K562 (cell line): Measurements from ENCODE around the gene RREB1. TPM values are rescaled to one million over a fixed set of nuclear protein-coding genes. Genes with fewer than 3 reads are reported as not detected.
A peak's percentile ranks its signal among the peaks of the same experiment; 100 is the strongest.

Experiments used
- ASH1L ChIP-seq: fragments of 450-650 bp; IDR thresholded peaks from 2 replicates; pipeline ENCODE4 v1.6.1; 2018; ENCODE audit warnings: borderline replicate concordance, mild to moderate bottlenecking, low read depth; ENCODE audit not compliant: partially characterized antibody
- DMBX1 ChIP-seq: fragments of 250-450 bp; sonication (Bioruptor Pico); IDR thresholded peaks from 2 replicates; pipeline ENCODE4 v1.8.0; 2022; ENCODE audit warnings: inconsistent platforms, mild to moderate bottlenecking, moderate library complexity, borderline replicate concordance
- E2F4 ChIP-seq: sonication (generic); formaldehyde crosslinking; IDR thresholded peaks from 2 replicates; pipeline ENCODE4 v1.8.0; 2022; ENCODE audit warnings: mild to moderate bottlenecking, low read depth, missing genetic modification reagents
- NR2C1 ChIP-seq, 2 experiments: fragments of 450-650 bp; IDR thresholded peaks; 2 replicates each; pipeline ENCODE4 v1.6.1; 2017; ENCODE audit warnings: mild to moderate bottlenecking in 2 of 2, antibody characterized with exemption in 1 of 2, inconsistent platforms in 1 of 2, missing compliant biosample characterization in 1 of 2, missing genetic modification characterization in 1 of 2
- SMAD2 ChIP-seq: fragments of 150-350 bp; IDR thresholded peaks from 2 replicates; pipeline ENCODE4 v1.6.1; 2014; ENCODE audit warnings: low read depth, mild to moderate bottlenecking, low read length
- SMARCC2 ChIP-seq: fragments of 450-650 bp; IDR thresholded peaks from 2 replicates; pipeline ENCODE4 v1.6.1; 2017; ENCODE audit warnings: antibody characterized with exemption, moderate library complexity, mild to moderate bottlenecking, low read depth
- TSHZ1 ChIP-seq: fragments of 250-450 bp; sonication (Bioruptor Pico); IDR thresholded peaks from 2 replicates; pipeline ENCODE4 v1.4.0; 2020; ENCODE audit warnings: mild to moderate bottlenecking, moderate library complexity
- ZNF12 ChIP-seq: sonication (generic); formaldehyde crosslinking; IDR thresholded peaks from 2 replicates; pipeline ENCODE4 v1.4.0; 2020; ENCODE audit warnings: mild to moderate bottlenecking, missing genetic modification reagents
- ZNF24 ChIP-seq: fragments of 450-650 bp; IDR thresholded peaks from 2 replicates; pipeline ENCODE4 v1.6.1; 2016
- ZNF592 ChIP-seq: fragments of 450-650 bp; IDR thresholded peaks from 2 replicates; pipeline ENCODE4 v1.6.1; 2017; ENCODE audit warnings: antibody characterized with exemption, mild to moderate bottlenecking
- polyA plus RNA-seq, 8 experiments: library from polyadenylated mRNA; depleted of rRNA in 4 of 8; stranded (reverse) in 5 of 8; unstranded in 3 of 8; fragments of >200 nt; fragmentation: Nextera tagmentation in 2 of 8; fragmentation: Illumina TruSeq in 1 of 8; extraction: Ambion mirVana in 2 of 8; extraction: Trizol in 1 of 8; gene quantifications; 2 replicates each; pipeline versions ENCODE4 v1.2.1 to v1.2.3, GENCODE V29; 2011 to 2014; ENCODE audit warnings: inconsistent platforms in 1 of 8, missing spikeins in 1 of 8
- total RNA-seq, 7 experiments: library from RNA; depleted of rRNA in 6 of 7; stranded (reverse); fragments of >200 nt in 6 of 7; fragmentation: Illumina TruSeq in 2 of 7; extraction: Trizol in 2 of 7; gene quantifications; 2 replicates each; pipeline versions ENCODE4 v1.2.1 to v1.2.3, GENCODE V29; 2011 to 2021; ENCODE audit warnings: low replicate concordance in 1 of 7
- TF ChIP-seq, protein P1 (sequence below): fragments of 250-450 bp; sonication (Bioruptor Pico); IDR thresholded peaks from 2 replicates; pipeline ENCODE4 v1.4.0; 2020; ENCODE audit warnings: mild to moderate bottlenecking
- TF ChIP-seq, protein P2 (sequence below): sonication (generic); formaldehyde crosslinking; IDR thresholded peaks from 2 replicates; pipeline ENCODE4 v1.8.1; 2023; ENCODE audit warnings: mild to moderate bottlenecking, missing genetic modification reagents

The RREB1 gene
- total and polyA plus RNA-seq, 9 of the 15 experiments (the other 6 are each of a cell fraction or from before 2014, with no cell fraction given) = 3.3 to 64.2 (median 19.3) TPM

DNA sequence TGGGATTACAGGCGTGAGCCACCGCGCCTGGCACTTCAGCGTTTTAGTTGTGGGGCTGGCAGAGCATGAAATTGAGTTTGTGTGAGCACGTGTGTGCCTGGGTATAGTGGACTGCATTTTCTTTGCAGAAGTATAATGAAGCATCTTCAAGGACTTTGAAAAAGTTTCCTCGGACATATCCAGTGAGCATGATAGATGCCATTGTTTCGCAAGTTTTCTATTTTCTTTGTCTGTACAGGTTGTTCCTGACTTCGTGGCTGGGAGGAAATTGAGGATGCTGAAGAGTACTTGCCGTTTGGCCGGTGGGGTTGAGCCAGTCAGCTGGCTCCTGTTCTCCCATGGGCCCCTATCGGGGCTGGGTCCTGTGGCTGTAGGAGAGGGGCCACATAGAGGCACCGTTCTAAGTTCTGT lies 55.9 kb downstream of the RREB1 start (continued):
- TF ChIP-seq TSHZ1 (CRISPR knock-in tag) (peak; percentile 15; the same call in 1 of the 2 replicates), ZNF12 (CRISPR knock-in tag) (no peak), SMAD2 (no peak), ZNF592 (peak; percentile 66), ZNF24 (no peak), DMBX1 (CRISPR knock-in tag) (peak; percentile 83), SMARCC2 (no peak), NR2C1 (IDR thresholded peaks at IDR 0.05) (no peak), NR2C1 (tag; IDR thresholded peaks at IDR 0.05) (peak; percentile 20; the same call in 1 of the 2 replicates), E2F4 (no peak), ASH1L (no peak)
- TF ChIP-seq, protein P1, sequence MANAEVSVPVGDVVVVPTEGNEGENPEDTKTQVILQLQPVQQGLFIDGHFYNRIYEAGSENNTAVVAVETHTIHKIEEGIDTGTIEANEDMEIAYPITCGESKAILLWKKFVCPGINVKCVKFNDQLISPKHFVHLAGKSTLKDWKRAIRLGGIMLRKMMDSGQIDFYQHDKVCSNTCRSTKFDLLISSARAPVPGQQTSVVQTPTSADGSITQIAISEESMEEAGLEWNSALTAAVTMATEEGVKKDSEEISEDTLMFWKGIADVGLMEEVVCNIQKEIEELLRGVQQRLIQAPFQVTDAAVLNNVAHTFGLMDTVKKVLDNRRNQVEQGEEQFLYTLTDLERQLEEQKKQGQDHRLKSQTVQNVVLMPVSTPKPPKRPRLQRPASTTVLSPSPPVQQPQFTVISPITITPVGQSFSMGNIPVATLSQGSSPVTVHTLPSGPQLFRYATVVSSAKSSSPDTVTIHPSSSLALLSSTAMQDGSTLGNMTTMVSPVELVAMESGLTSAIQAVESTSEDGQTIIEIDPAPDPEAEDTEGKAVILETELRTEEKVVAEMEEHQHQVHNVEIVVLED (CRISPR knock-in tag) = no peak
- TF ChIP-seq, protein P2, sequence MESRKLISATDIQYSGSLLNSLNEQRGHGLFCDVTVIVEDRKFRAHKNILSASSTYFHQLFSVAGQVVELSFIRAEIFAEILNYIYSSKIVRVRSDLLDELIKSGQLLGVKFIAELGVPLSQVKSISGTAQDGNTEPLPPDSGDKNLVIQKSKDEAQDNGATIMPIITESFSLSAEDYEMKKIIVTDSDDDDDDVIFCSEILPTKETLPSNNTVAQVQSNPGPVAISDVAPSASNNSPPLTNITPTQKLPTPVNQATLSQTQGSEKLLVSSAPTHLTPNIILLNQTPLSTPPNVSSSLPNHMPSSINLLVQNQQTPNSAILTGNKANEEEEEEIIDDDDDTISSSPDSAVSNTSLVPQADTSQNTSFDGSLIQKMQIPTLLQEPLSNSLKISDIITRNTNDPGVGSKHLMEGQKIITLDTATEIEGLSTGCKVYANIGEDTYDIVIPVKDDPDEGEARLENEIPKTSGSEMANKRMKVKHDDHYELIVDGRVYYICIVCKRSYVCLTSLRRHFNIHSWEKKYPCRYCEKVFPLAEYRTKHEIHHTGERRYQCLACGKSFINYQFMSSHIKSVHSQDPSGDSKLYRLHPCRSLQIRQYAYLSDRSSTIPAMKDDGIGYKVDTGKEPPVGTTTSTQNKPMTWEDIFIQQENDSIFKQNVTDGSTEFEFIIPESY = no peak
